OCI-LY1 (cell line): ENCODE results near the gene ATOSA.

Experiments
- H2AFZ ChIP-seq: fragments of 200-600 bp; sonication (generic), shearing (Covaris generic); 2 replicates; pipeline ENCODE4 v1.6.0; 2014; ENCODE audit warnings: antibody characterized with exemption, mild to moderate bottlenecking, low read length
- H3F3A ChIP-seq: fragments of 200-600 bp; sonication (generic), shearing (Covaris generic); 2 replicates; pipeline ENCODE4 v1.6.0; 2014; ENCODE audit warnings: mild to moderate bottlenecking, antibody characterized with exemption, low read length, moderate library complexity; ENCODE audit not compliant: insufficient read depth
- H3K27ac ChIP-seq: fragments of 200-600 bp; sonication (generic); 2 replicates; pipeline ENCODE4 v1.5.1; 2014; ENCODE audit warnings: low read length, mixed run types, mild to moderate bottlenecking, low read depth; ENCODE audit not compliant: poor library complexity, severe bottlenecking
- H3K27me3 ChIP-seq: fragments of 200-600 bp; sonication (generic); 2 replicates; pipeline ENCODE4 v1.6.0; 2014; ENCODE audit warnings: antibody characterized with exemption, mild to moderate bottlenecking, low read length, moderate library complexity; ENCODE audit not compliant: insufficient read depth
- H3K36me3 ChIP-seq: fragments of 200-600 bp; sonication (generic); 2 replicates; pipeline ENCODE4 v1.6.1; 2014; ENCODE audit warnings: mild to moderate bottlenecking, antibody characterized with exemption, low read length, moderate library complexity, mixed read lengths; ENCODE audit not compliant: insufficient read depth
- H3K4me1 ChIP-seq: fragments of 200-600 bp; sonication (generic); 2 replicates; pipeline ENCODE4 v1.5.1; 2014; ENCODE audit warnings: mild to moderate bottlenecking, low read length, moderate library complexity; ENCODE audit not compliant: insufficient read depth, severe bottlenecking
- H3K4me2 ChIP-seq: fragments of 200-600 bp; sonication (generic), shearing (Covaris generic); 2 replicates; pipeline ENCODE4 v1.6.1; 2014; ENCODE audit warnings: low read length
- H3K4me3 ChIP-seq: fragments of 200-600 bp; sonication (generic); 2 replicates; pipeline ENCODE4 v1.5.1; 2014; ENCODE audit warnings: low read length, low read depth, mild to moderate bottlenecking, mixed read lengths; ENCODE audit not compliant: poor library complexity, severe bottlenecking
- H3K79me2 ChIP-seq: fragments of 200-600 bp; shearing (Covaris generic); 2 replicates; pipeline ENCODE4 v1.6.1; 2016; ENCODE audit warnings: mixed run types, low read length, mixed read lengths; ENCODE audit not compliant: insufficient read depth
- H3K9ac ChIP-seq: fragments of 200-600 bp; sonication (generic), shearing (Covaris generic); 2 replicates; pipeline ENCODE4 v1.6.1; 2014; ENCODE audit warnings: mild to moderate bottlenecking, low read length, mixed read lengths
- H3K9me2 ChIP-seq: fragments of 200-600 bp; sonication (generic), shearing (Covaris generic); 2 replicates; pipeline ENCODE4 v1.6.1; 2014; ENCODE audit warnings: low read depth, mild to moderate bottlenecking, low read length, mixed read lengths
- H3K9me3 ChIP-seq: fragments of 200-600 bp; shearing (Covaris generic); 2 replicates; pipeline ENCODE4 v1.6.1; 2014; ENCODE audit warnings: low read length, mixed read lengths
- H4K20me1 ChIP-seq: fragments of 200-600 bp; sonication (generic), shearing (Covaris generic); 2 replicates; pipeline ENCODE4 v1.6.0; 2016; ENCODE audit warnings: mild to moderate bottlenecking, low read length; ENCODE audit not compliant: insufficient read depth
- EZH2 ChIP-seq: fragments of 200-600 bp; sonication (generic), shearing (Covaris generic); IDR thresholded peaks from 2 replicates; pipeline ENCODE4 v1.8.0; 2017; ENCODE audit warnings: borderline replicate concordance, mixed run types, mild to moderate bottlenecking, antibody characterized with exemption, low read length, moderate library complexity, mixed read lengths
- TF ChIP-seq, protein P1 (sequence below): fragments of 200-600 bp; sonication (generic), shearing (Covaris generic); IDR thresholded peaks from 2 replicates; pipeline ENCODE4 v1.5.1; 2017; ENCODE audit warnings: mild to moderate bottlenecking, antibody characterized with exemption, low read length, moderate library complexity, mixed read lengths

ATOSA gene

GRCh38 chr15:52642386-52643361 lies 36.5 kb downstream of the ATOSA start:
- peaks cover 5% of the 10 kb centered on the region; the same call in 1 of the 2 replicates for H3K79me2 ChIP-seq
- no peak overlapping the region for H3K27ac ChIP-seq
- H3K9me2 ChIP-seq = no peaks in the 10 kb centered on the region
- no peak overlapping the region for H2AFZ ChIP-seq
- H3K9ac ChIP-seq = no peak overlapping the region
- peaks cover 58% of the 10 kb centered on the region for H3K36me3 ChIP-seq
- no peak overlapping the region for H3K4me3 ChIP-seq
- H3K4me2 ChIP-seq = no peak overlapping the region
- no peaks in the 10 kb centered on the region for H3F3A ChIP-seq
- no peaks in the 10 kb centered on the region for H4K20me1 ChIP-seq
- H3K4me1 ChIP-seq = peaks cover 7% of the 10 kb centered on the region
- TF ChIP-seq, protein P1, sequence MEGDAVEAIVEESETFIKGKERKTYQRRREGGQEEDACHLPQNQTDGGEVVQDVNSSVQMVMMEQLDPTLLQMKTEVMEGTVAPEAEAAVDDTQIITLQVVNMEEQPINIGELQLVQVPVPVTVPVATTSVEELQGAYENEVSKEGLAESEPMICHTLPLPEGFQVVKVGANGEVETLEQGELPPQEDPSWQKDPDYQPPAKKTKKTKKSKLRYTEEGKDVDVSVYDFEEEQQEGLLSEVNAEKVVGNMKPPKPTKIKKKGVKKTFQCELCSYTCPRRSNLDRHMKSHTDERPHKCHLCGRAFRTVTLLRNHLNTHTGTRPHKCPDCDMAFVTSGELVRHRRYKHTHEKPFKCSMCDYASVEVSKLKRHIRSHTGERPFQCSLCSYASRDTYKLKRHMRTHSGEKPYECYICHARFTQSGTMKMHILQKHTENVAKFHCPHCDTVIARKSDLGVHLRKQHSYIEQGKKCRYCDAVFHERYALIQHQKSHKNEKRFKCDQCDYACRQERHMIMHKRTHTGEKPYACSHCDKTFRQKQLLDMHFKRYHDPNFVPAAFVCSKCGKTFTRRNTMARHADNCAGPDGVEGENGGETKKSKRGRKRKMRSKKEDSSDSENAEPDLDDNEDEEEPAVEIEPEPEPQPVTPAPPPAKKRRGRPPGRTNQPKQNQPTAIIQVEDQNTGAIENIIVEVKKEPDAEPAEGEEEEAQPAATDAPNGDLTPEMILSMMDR = no peak
- no peak for TF ChIP-seq EZH2
- H3K27me3 ChIP-seq = no peaks in the 10 kb centered on the region
- H3K9me3 ChIP-seq = no peaks in the 10 kb centered on the region

DNA sequence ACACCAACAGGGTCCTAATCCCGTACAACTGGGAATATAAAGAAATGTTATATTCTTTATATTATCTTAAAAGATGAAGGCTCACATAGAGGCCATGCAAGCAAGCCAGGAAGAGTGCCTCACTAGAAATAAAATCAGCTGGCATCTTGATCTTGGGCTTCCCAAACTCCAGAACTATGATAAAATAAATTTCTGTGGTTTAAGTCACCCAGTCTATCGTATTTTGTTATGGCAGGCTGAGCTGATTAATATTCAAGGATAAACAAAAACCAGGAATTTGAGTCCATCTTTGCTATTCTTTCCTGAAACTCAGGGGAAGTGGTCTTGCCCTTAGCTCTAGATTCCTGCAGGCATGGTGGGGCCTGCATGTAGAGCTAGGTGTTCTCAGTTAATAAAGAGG lies 42.7 kb downstream of the ATOSA start:
- Histone ChIP-seq H3F3A (no peaks in the 10 kb centered on the region), H3K36me3 (peaks cover 69% of the 10 kb centered on the region), H3K4me1 (no peaks in the 10 kb centered on the region), H3K27ac (no peak overlapping the region), H3K4me2 (no peak overlapping the region), H3K4me3 (no peak overlapping the region), H3K79me2 (peaks cover 11% of the 10 kb centered on the region), H3K9me3 (no peaks in the 10 kb centered on the region), H3K9ac (no peak overlapping the region), H4K20me1 (no peaks in the 10 kb centered on the region), H3K27me3 (no peaks in the 10 kb centered on the region), H2AFZ (no peak overlapping the region), H3K9me2 (no peaks in the 10 kb centered on the region)
- TF ChIP-seq, protein P1 = no peak
- TF ChIP-seq EZH2 = no peak

DNA sequence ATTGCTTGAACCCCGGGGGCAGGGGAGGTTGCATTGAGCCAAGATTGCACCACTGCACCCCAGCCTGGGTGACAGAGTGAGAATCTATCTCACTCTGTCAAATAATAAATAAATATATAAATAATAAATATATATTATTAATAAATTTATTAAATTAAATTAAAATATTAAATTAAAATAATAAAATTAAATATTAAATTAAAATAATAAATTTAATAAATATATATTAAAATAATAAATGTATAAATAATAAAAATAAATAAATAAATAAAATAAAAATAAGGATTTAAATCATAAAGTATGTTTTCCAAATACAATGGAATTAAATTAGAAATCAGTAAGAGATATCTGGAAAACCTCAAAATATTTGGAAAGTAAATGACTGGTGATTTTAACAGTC lies 43.3 kb downstream of the ATOSA start:
- Histone ChIP-seq H4K20me1 (no peaks in the 10 kb centered on the region), H3K4me2 (no peak overlapping the region), H3K79me2 (peaks cover 12% of the 10 kb centered on the region), H3K36me3 (peaks cover 69% of the 10 kb centered on the region), H2AFZ (no peak overlapping the region), H3K9me2 (no peaks in the 10 kb centered on the region), H3K9me3 (no peaks in the 10 kb centered on the region), H3F3A (no peaks in the 10 kb centered on the region), H3K4me1 (no peaks in the 10 kb centered on the region), H3K27me3 (no peaks in the 10 kb centered on the region), H3K4me3 (no peak overlapping the region), H3K27ac (no peak overlapping the region), H3K9ac (no peak overlapping the region)
- TF ChIP-seq, protein P1 = no peak
- TF ChIP-seq EZH2 = no peak
